ENCODE data around the gene MNT.
A peak's percentile ranks its signal among the peaks of the same experiment; 100 is the strongest.

Gene MNT

GRCh38 chr17:2361010-2361760, 39.7 kb downstream of the MNT start:
- DNase-seq (no peak), ATAC-seq (no peak)
- no peaks in the 10 kb centered on the region for H3K4me1 Mint-ChIP-seq
- H3K36me3 Mint-ChIP-seq (ENCODE audit: low read depth): peaks cover 2% of the 10 kb centered on the region
- H3K4me3 Mint-ChIP-seq: no peak overlapping the region
- H3K9me3 Mint-ChIP-seq: no peaks in the 10 kb centered on the region
- no peak overlapping the region for H3K27ac Mint-ChIP-seq
- H3K27me3 Mint-ChIP-seq: no peaks in the 10 kb centered on the region

GRCh38 chr17:2357931-2358434, 42.9 kb downstream of the MNT start:
- Mint-ChIP-seq H3K36me3 (ENCODE audit: low read depth) (peaks cover 2% of the 10 kb centered on the region), H3K9me3 (no peaks in the 10 kb centered on the region), H3K4me1 (peaks cover 16% of the 10 kb centered on the region), H3K4me3 (no peak overlapping the region), H3K27me3 (no peaks in the 10 kb centered on the region), H3K27ac (no peak overlapping the region)
- no peak for DNase-seq
- no peak for ATAC-seq

GRCh38 chr17:2357237-2357636, 43.6 kb downstream of the MNT start:
- H3K27ac Mint-ChIP-seq: no peak overlapping the region
- H3K36me3 Mint-ChIP-seq (ENCODE audit: low read depth): no peaks in the 10 kb centered on the region
- peaks cover 17% of the 10 kb centered on the region for H3K4me1 Mint-ChIP-seq
- H3K9me3 Mint-ChIP-seq: no peaks in the 10 kb centered on the region
- ATAC-seq (no peak), DNase-seq (no peak)
- no peaks in the 10 kb centered on the region for H3K27me3 Mint-ChIP-seq
- no peak overlapping the region for H3K4me3 Mint-ChIP-seq

- Mint-ChIP-seq H3K36me3 (ENCODE audit: low read depth) (no peaks in the 10 kb centered on the region), H3K27me3 (no peaks in the 10 kb centered on the region), H3K27ac (no peak overlapping the region), H3K9me3 (no peaks in the 10 kb centered on the region), H3K4me1 (peaks cover 17% of the 10 kb centered on the region), H3K4me3 (no peak overlapping the region)
- DNase-seq: no peak
- no peak for ATAC-seq
Measured at GRCh38 chr17:2354311-2354710, 46.5 kb downstream of the MNT start.

GRCh38 chr17:2351269-2351668, 49.6 kb downstream of the MNT start:
- ATAC-seq: no peak
- Mint-ChIP-seq H3K27me3 (no peaks in the 10 kb centered on the region), H3K27ac (no peak overlapping the region)

GRCh38 chr17:2347805-2348685, 52.8 kb downstream of the MNT start:
- Mint-ChIP-seq H3K4me3 (no peak overlapping the region), H3K36me3 (ENCODE audit: low read depth) (peaks cover 3% of the 10 kb centered on the region), H3K4me1 (peaks cover 10% of the 10 kb centered on the region), H3K27ac (no peak overlapping the region), H3K9me3 (no peaks in the 10 kb centered on the region), H3K27me3 (no peaks in the 10 kb centered on the region)
- ATAC-seq (no peak), DNase-seq (no peak)

More at GRCh38 chr17:2351269-2351668, 49.6 kb downstream of the MNT start:
- peaks cover 17% of the 10 kb centered on the region for H3K4me1 Mint-ChIP-seq
- no peaks in the 10 kb centered on the region for H3K9me3 Mint-ChIP-seq
- no peaks in the 10 kb centered on the region for H3K36me3 Mint-ChIP-seq (ENCODE audit: low read depth)
- no peak for DNase-seq
- no peak overlapping the region for H3K4me3 Mint-ChIP-seq

GRCh38 chr17:2346475-2346874, 54.4 kb downstream of the MNT start:
- no peaks in the 10 kb centered on the region for H3K27me3 Mint-ChIP-seq
- H3K27ac Mint-ChIP-seq: no peak overlapping the region
- H3K4me1 Mint-ChIP-seq: peaks cover 12% of the 10 kb centered on the region
- H3K36me3 Mint-ChIP-seq (ENCODE audit: low read depth): peaks cover 7% of the 10 kb centered on the region
- no peak overlapping the region for H3K4me3 Mint-ChIP-seq
- ATAC-seq: no peak
- H3K9me3 Mint-ChIP-seq: no peaks in the 10 kb centered on the region
- DNase-seq: no peak

GRCh38 chr17:2344528-2344927, 56.3 kb downstream of the MNT start:
- H3K27me3 Mint-ChIP-seq: no peaks in the 10 kb centered on the region
- H3K4me1 Mint-ChIP-seq: peaks cover 12% of the 10 kb centered on the region
- DNase-seq (no peak), ATAC-seq (no peak)
- H3K27ac Mint-ChIP-seq: no peak overlapping the region
- peaks cover 7% of the 10 kb centered on the region for H3K36me3 Mint-ChIP-seq (ENCODE audit: low read depth)
- H3K9me3 Mint-ChIP-seq: no peaks in the 10 kb centered on the region
- no peak overlapping the region for H3K4me3 Mint-ChIP-seq

GRCh38 chr17:2343421-2343820, 57.4 kb downstream of the MNT start:
- DNase-seq: peak; percentile 73
- Mint-ChIP-seq H3K27me3 (no peaks in the 10 kb centered on the region), H3K4me3 (peak overlapping the region; percentile 7), H3K36me3 (ENCODE audit: low read depth) (peaks cover 7% of the 10 kb centered on the region), H3K4me1 (peaks cover 13% of the 10 kb centered on the region), H3K27ac (peak overlapping the region; percentile 68), H3K9me3 (no peaks in the 10 kb centered on the region)
- peak; percentile 84 for ATAC-seq

GRCh38 chr17:2338315-2338657, 62.6 kb downstream of the MNT start:
- H3K27ac Mint-ChIP-seq: peak overlapping the region; percentile 52
- peaks cover 20% of the 10 kb centered on the region for H3K4me1 Mint-ChIP-seq
- H3K4me3 Mint-ChIP-seq: peak overlapping the region; percentile 79
- peaks cover 4% of the 10 kb centered on the region for H3K36me3 Mint-ChIP-seq (ENCODE audit: low read depth)
- ATAC-seq (no peak), DNase-seq (no peak)
- no peaks in the 10 kb centered on the region for H3K27me3 Mint-ChIP-seq
- no peaks in the 10 kb centered on the region for H3K9me3 Mint-ChIP-seq

- peak overlapping the region; percentile 79 for H3K4me3 Mint-ChIP-seq
- no peaks in the 10 kb centered on the region for H3K27me3 Mint-ChIP-seq
- peaks cover 4% of the 10 kb centered on the region for H3K36me3 Mint-ChIP-seq (ENCODE audit: low read depth)
- peak; percentile 17 for ATAC-seq
- H3K27ac Mint-ChIP-seq: peak overlapping the region; percentile 52
- DNase-seq: peak; percentile 66
- H3K4me1 Mint-ChIP-seq: peaks cover 15% of the 10 kb centered on the region
- no peaks in the 10 kb centered on the region for H3K9me3 Mint-ChIP-seq
Measured at GRCh38 chr17:2337544-2338314, 63.1 kb downstream of the MNT start.

- Mint-ChIP-seq H3K36me3 (ENCODE audit: low read depth) (peaks cover 4% of the 10 kb centered on the region), H3K9me3 (no peaks in the 10 kb centered on the region), H3K27me3 (no peaks in the 10 kb centered on the region), H3K4me1 (peaks cover 14% of the 10 kb centered on the region), H3K4me3 (peak within 1 kb of the TSS; percentile 79), H3K27ac (peak within 1 kb of the TSS; percentile 99)
- ATAC-seq (peak; percentile 43), DNase-seq (peak; percentile 73)
Measured at GRCh38 chr17:2336852-2337543, 63.9 kb downstream of the MNT start, which contains the start of gene SGSM2. TSS of gene SGSM2 (plus strand) at chr17:2337501. CDS start at chr17:2337689, 188 bp downstream.

- no peaks in the 10 kb centered on the region for H3K27me3 Mint-ChIP-seq
- H3K9me3 Mint-ChIP-seq: no peaks in the 10 kb centered on the region
- DNase-seq: peak; percentile 91
- peak within 1 kb of the TSS; percentile 99 for H3K27ac Mint-ChIP-seq
- peaks cover 14% of the 10 kb centered on the region for H3K4me1 Mint-ChIP-seq
- H3K4me3 Mint-ChIP-seq: no peak within 1 kb of the TSS
- ATAC-seq: peak; percentile 95
- no peaks in the 10 kb centered on the region for H3K36me3 Mint-ChIP-seq (ENCODE audit: low read depth)
Measured at GRCh38 chr17:2336215-2336851, 64.5 kb downstream of the MNT start, which contains the start of gene TSR1. TSS of gene TSR1 (minus strand) at chr17:2336457. CDS start at chr17:2336427, 30 bp downstream.
